Measurements from ENCODE around the gene RRP1.

- no peak for TF ChIP-seq SIN3A (IDR thresholded peaks at IDR 0.05; ENCODE audit: borderline replicate concordance in 2 of 2, control insufficient read depth in 1 of 2, low read depth in 2 of 2, low read length in 2 of 2)
- TF ChIP-seq GATAD2A (IDR thresholded peaks at IDR 0.05): no peak
- TF ChIP-seq, protein P1, sequence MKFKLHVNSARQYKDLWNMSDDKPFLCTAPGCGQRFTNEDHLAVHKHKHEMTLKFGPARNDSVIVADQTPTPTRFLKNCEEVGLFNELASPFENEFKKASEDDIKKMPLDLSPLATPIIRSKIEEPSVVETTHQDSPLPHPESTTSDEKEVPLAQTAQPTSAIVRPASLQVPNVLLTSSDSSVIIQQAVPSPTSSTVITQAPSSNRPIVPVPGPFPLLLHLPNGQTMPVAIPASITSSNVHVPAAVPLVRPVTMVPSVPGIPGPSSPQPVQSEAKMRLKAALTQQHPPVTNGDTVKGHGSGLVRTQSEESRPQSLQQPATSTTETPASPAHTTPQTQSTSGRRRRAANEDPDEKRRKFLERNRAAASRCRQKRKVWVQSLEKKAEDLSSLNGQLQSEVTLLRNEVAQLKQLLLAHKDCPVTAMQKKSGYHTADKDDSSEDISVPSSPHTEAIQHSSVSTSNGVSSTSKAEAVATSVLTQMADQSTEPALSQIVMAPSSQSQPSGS (CRISPR knock-in tag; IDR thresholded peaks at IDR 0.05): no peak
- TF ChIP-seq CTCF (IDR thresholded peaks at IDR 0.05 in 2 of 3, conservative IDR thresholded peaks at IDR 0.05 in 1 of 3; ENCODE audit: insufficient read depth in 2 of 3, low read depth in 1 of 3, low read length in 3 of 3): no peak
- TF ChIP-seq ESRRA (IDR thresholded peaks at IDR 0.05; ENCODE audit: borderline replicate concordance, low read depth): no peak
- no peak for TF ChIP-seq E2F5 (CRISPR knock-in tag; IDR thresholded peaks at IDR 0.05)
- TF ChIP-seq, protein P2, sequence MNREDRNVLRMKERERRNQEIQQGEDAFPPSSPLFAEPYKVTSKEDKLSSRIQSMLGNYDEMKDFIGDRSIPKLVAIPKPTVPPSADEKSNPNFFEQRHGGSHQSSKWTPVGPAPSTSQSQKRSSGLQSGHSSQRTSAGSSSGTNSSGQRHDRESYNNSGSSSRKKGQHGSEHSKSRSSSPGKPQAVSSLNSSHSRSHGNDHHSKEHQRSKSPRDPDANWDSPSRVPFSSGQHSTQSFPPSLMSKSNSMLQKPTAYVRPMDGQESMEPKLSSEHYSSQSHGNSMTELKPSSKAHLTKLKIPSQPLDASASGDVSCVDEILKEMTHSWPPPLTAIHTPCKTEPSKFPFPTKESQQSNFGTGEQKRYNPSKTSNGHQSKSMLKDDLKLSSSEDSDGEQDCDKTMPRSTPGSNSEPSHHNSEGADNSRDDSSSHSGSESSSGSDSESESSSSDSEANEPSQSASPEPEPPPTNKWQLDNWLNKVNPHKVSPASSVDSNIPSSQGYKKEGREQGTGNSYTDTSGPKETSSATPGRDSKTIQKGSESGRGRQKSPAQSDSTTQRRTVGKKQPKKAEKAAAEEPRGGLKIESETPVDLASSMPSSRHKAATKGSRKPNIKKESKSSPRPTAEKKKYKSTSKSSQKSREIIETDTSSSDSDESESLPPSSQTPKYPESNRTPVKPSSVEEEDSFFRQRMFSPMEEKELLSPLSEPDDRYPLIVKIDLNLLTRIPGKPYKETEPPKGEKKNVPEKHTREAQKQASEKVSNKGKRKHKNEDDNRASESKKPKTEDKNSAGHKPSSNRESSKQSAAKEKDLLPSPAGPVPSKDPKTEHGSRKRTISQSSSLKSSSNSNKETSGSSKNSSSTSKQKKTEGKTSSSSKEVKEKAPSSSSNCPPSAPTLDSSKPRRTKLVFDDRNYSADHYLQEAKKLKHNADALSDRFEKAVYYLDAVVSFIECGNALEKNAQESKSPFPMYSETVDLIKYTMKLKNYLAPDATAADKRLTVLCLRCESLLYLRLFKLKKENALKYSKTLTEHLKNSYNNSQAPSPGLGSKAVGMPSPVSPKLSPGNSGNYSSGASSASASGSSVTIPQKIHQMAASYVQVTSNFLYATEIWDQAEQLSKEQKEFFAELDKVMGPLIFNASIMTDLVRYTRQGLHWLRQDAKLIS (CRISPR knock-in tag; IDR thresholded peaks at IDR 0.05): no peak
- TF ChIP-seq CHD4 (IDR thresholded peaks at IDR 0.05; ENCODE audit: insufficient read depth, insufficient replicate concordance, low read depth, low read length, poor library complexity, severe bottlenecking): no peak
- no peak for TF ChIP-seq SIRT6 (IDR thresholded peaks at IDR 0.05; ENCODE audit: low read depth, low read length)
- no peak for TF ChIP-seq RFX5 (IDR thresholded peaks at IDR 0.05; ENCODE audit: low read depth, low read length)
Observed at GRCh38 chr21:43749651-43750262, 39.6 kb upstream of the RRP1 start.

All from K562 (cell line).